ENCODE data around the gene DOCK4. TPM values are rescaled to one million over a fixed set of nuclear protein-coding genes. Genes with fewer than 3 reads are reported as not detected.
A peak's percentile ranks its signal among the peaks of the same experiment; 100 is the strongest.

Gene DOCK4
- total and polyA plus RNA-seq, 4 donors, result 7.2 to 48.9 (median 12.8) TPM

DNA sequence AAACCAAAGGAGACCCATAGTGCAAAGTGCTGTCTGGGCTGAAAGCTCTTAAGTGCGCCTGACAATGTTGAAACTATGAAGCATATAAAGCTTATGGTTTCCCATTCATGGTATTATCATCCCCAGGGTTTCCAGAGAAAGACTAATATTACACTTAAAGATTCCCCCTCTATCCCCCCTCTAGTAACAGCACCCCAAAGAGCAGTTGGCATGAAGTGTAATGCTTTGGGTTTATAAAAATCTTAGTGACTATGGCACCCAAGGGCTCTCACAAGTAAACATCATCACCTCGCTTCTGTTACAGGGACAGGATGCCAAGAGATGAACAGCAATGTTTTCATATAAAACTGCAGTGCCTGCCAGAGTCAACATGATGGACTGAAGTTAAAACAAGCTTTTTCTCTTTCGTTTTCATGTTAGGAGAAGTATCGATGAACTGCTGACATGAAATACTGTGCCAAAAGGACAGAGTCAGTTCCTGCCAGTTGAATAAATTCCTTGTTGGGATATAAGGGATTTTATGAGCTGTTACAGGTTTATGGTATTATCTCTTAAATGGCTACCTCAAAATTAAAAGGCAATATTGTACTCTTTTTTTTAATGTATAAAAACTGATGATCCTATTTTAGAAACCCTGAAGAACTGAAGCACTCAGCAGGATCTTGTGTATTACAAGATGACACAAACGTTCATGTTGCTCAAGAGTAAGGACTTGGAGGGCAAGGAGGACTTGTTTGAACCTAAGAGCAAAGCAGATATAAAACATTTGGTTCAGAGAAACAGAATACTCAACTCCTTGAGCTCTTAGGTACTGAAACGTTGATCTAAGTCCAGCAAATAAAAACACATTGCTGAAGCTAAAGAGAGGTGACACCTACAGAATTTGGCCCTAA lies 440.2 kb downstream of the DOCK4 start (continued):
- TF ChIP-seq, protein P1, sequence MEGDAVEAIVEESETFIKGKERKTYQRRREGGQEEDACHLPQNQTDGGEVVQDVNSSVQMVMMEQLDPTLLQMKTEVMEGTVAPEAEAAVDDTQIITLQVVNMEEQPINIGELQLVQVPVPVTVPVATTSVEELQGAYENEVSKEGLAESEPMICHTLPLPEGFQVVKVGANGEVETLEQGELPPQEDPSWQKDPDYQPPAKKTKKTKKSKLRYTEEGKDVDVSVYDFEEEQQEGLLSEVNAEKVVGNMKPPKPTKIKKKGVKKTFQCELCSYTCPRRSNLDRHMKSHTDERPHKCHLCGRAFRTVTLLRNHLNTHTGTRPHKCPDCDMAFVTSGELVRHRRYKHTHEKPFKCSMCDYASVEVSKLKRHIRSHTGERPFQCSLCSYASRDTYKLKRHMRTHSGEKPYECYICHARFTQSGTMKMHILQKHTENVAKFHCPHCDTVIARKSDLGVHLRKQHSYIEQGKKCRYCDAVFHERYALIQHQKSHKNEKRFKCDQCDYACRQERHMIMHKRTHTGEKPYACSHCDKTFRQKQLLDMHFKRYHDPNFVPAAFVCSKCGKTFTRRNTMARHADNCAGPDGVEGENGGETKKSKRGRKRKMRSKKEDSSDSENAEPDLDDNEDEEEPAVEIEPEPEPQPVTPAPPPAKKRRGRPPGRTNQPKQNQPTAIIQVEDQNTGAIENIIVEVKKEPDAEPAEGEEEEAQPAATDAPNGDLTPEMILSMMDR (IDR thresholded peaks at IDR 0.05; ENCODE audit: low read depth, low read length, missing input control), result no peak
- peak; percentile 89 for TF ChIP-seq FOXA1 (IDR thresholded peaks at IDR 0.05)

DNA sequence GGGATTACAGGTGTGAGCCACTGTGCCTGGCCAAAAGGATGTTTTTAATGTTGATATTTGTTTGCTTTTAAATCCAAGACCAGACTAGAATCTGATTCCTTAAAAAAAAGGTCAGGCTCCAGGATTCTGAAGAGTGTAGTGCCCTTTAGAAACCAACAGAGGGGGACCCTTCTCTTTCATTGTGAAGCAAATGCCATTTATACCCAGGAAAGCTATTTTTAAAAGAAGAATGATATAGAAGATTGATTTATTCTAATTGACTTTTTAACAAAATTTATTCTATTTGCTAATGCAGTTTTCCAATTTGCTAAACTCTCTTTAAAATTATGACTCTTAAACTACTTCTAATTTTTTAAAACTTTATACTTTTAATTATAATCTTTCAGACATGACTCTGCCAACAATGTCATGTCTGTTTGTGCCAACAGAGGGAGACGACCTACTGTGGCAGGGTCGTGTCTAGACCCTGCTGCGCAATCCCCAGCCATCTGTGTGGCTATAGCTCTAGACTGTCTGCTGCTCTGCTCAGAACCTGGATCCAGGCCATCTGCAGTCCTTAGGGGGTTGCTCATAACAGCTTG lies 442.9 kb downstream of the DOCK4 start:
- Histone ChIP-seq H3K9ac (ENCODE audit: low read depth in 1 of 2, low read length in 2 of 2) (no peak overlapping the region), H3K27me3 (ENCODE audit: control insufficient read depth in 4 of 4, insufficient read depth in 4 of 4, low read length in 3 of 4) (no peaks in the 10 kb centered on the region), H3K36me3 (ENCODE audit: control insufficient read depth in 4 of 4, insufficient read depth in 3 of 4, low read depth in 1 of 4, low read length in 3 of 4) (peaks cover 2 to 19% (median 13%) of the 10 kb centered on the region in 4 donors), H3K4me1 (ENCODE audit: control insufficient read depth in 4 of 4, insufficient read depth in 4 of 4, low read length in 3 of 4) (peaks cover 0 to 14% (median 10%) of the 10 kb centered on the region in 4 donors), H3K4me3 (ENCODE audit: low read depth in 1 of 3, low read length in 3 of 3) (no peak overlapping the region), H3K9me3 (ENCODE audit: control insufficient read depth in 4 of 4, low read length in 3 of 4) (no peaks in the 10 kb centered on the region), H3K27ac (ENCODE audit: low read depth in 1 of 2, low read length in 2 of 2) (no peak overlapping the region)
- 36% methylated on average over 3 of the region's 3 CpGs for WGBS
- DNase-seq (ENCODE audit: low spot score), result no peak
- TF ChIP-seq, protein P1 (IDR thresholded peaks at IDR 0.05; ENCODE audit: low read depth, low read length, missing input control), result peak; percentile 29
- no peak for TF ChIP-seq FOXA2 (IDR thresholded peaks at IDR 0.05)
- TF ChIP-seq RAD21 (IDR thresholded peaks at IDR 0.05), result peak; percentile 58 to 70

DNA sequence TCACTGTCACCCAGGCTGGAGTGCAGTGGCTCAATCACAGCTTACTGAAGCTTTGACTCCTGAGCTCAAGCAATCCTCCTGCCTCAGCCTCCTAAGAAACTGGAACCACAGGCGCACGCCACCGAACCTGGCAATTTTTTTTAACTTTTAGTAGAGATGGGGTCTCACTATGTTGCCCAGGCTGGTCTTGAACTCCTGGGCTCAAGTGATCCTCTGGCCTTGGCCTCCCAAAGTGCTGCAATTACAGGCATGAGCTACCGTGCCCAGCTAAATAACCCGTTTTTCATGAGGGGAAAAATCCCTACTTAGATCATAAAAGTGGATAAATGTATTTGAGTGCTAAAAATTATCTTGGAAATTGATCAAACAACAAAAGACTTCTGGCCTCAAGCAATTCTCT lies 443.4 kb downstream of the DOCK4 start:
- Histone ChIP-seq H3K27ac (ENCODE audit: low read depth in 1 of 2, low read length in 2 of 2) (no peak overlapping the region), H3K4me1 (ENCODE audit: control insufficient read depth in 4 of 4, insufficient read depth in 4 of 4, low read length in 3 of 4) (peaks cover 0 to 14% (median 10%) of the 10 kb centered on the region in 4 donors), H3K9me3 (ENCODE audit: control insufficient read depth in 4 of 4, low read length in 3 of 4) (no peaks in the 10 kb centered on the region), H3K36me3 (ENCODE audit: control insufficient read depth in 4 of 4, insufficient read depth in 3 of 4, low read depth in 1 of 4, low read length in 3 of 4) (peaks cover 2 to 18% (median 16%) of the 10 kb centered on the region in 4 donors), H3K4me3 (ENCODE audit: low read depth in 1 of 3, low read length in 3 of 3) (no peak overlapping the region), H3K9ac (ENCODE audit: low read depth in 1 of 2, low read length in 2 of 2) (no peak overlapping the region), H3K27me3 (ENCODE audit: control insufficient read depth in 4 of 4, insufficient read depth in 4 of 4, low read length in 3 of 4) (no peaks in the 10 kb centered on the region)
- WGBS, result 88% methylated on average over 5 of the region's 5 CpGs
- no peak for DNase-seq (ENCODE audit: low spot score)
- TF ChIP-seq RXRA (IDR thresholded peaks at IDR 0.05), result no peak
- TF ChIP-seq, protein P2, sequence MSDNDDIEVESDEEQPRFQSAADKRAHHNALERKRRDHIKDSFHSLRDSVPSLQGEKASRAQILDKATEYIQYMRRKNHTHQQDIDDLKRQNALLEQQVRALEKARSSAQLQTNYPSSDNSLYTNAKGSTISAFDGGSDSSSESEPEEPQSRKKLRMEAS (IDR thresholded peaks at IDR 0.05), result no peak
- no peak for TF ChIP-seq SP1 (IDR thresholded peaks at IDR 0.05)
- no peak for TF ChIP-seq HNF4A (conservative IDR thresholded peaks at IDR 0.05)
- TF ChIP-seq, protein P3, sequence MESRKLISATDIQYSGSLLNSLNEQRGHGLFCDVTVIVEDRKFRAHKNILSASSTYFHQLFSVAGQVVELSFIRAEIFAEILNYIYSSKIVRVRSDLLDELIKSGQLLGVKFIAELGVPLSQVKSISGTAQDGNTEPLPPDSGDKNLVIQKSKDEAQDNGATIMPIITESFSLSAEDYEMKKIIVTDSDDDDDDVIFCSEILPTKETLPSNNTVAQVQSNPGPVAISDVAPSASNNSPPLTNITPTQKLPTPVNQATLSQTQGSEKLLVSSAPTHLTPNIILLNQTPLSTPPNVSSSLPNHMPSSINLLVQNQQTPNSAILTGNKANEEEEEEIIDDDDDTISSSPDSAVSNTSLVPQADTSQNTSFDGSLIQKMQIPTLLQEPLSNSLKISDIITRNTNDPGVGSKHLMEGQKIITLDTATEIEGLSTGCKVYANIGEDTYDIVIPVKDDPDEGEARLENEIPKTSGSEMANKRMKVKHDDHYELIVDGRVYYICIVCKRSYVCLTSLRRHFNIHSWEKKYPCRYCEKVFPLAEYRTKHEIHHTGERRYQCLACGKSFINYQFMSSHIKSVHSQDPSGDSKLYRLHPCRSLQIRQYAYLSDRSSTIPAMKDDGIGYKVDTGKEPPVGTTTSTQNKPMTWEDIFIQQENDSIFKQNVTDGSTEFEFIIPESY (IDR thresholded peaks at IDR 0.05), result no peak
- no peak for TF ChIP-seq FOXA2 (IDR thresholded peaks at IDR 0.05)
- no peak for TF ChIP-seq RAD21 (IDR thresholded peaks at IDR 0.05)
- TF ChIP-seq, protein P4, sequence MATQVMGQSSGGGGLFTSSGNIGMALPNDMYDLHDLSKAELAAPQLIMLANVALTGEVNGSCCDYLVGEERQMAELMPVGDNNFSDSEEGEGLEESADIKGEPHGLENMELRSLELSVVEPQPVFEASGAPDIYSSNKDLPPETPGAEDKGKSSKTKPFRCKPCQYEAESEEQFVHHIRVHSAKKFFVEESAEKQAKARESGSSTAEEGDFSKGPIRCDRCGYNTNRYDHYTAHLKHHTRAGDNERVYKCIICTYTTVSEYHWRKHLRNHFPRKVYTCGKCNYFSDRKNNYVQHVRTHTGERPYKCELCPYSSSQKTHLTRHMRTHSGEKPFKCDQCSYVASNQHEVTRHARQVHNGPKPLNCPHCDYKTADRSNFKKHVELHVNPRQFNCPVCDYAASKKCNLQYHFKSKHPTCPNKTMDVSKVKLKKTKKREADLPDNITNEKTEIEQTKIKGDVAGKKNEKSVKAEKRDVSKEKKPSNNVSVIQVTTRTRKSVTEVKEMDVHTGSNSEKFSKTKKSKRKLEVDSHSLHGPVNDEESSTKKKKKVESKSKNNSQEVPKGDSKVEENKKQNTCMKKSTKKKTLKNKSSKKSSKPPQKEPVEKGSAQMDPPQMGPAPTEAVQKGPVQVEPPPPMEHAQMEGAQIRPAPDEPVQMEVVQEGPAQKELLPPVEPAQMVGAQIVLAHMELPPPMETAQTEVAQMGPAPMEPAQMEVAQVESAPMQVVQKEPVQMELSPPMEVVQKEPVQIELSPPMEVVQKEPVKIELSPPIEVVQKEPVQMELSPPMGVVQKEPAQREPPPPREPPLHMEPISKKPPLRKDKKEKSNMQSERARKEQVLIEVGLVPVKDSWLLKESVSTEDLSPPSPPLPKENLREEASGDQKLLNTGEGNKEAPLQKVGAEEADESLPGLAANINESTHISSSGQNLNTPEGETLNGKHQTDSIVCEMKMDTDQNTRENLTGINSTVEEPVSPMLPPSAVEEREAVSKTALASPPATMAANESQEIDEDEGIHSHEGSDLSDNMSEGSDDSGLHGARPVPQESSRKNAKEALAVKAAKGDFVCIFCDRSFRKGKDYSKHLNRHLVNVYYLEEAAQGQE (IDR thresholded peaks at IDR 0.05), result no peak
- no peak for TF ChIP-seq FOXA1 (IDR thresholded peaks at IDR 0.05)
- TF ChIP-seq JUND (IDR thresholded peaks at IDR 0.05), result no peak
- no peak for TF ChIP-seq NR2F2 (IDR thresholded peaks at IDR 0.05)
- TF ChIP-seq HNF4G (IDR thresholded peaks at IDR 0.05), result no peak
- TF ChIP-seq YY1 (IDR thresholded peaks at IDR 0.05), result no peak
- TF ChIP-seq TAF1 (conservative IDR thresholded peaks at IDR 0.05), result no peak
- TF ChIP-seq, protein P1 (IDR thresholded peaks at IDR 0.05; ENCODE audit: low read depth, low read length, missing input control), result no peak

All from liver (tissue), 9 donors.